Right lobe of liver (tissue), 6 donors: Measurements from ENCODE around the gene BIN1. TPM values are rescaled to one million over a fixed set of nuclear protein-coding genes. Genes with fewer than 3 reads are reported as not detected.

Experiments used
- ATAC-seq, 4 donors: fragments of 200-7000 bp; cut with Tn5 transposase; one replicate each; pipeline ENCODE4 v1.9.1; 2020; ENCODE audit warnings: mild to moderate bottlenecking in 4 of 4, moderate library complexity in 4 of 4
- DNase-seq, 3 donors: peaks; one replicate each; pipeline ENCODE4 v3.0.0-alpha.2; 2020
- H3K27ac ChIP-seq, 3 donors: fragments of 200-600 bp; one replicate each; pipeline ENCODE4 v1.8.0; 2022
- H3K27me3 ChIP-seq, 2 donors: fragments of 200-600 bp; one replicate each; pipeline ENCODE4 v1.8.0; 2022
- H3K36me3 ChIP-seq, 4 donors: fragments of 200-600 bp; sonication (generic) in 1 of 4; one replicate each; pipeline versions ENCODE4 v1.5.1 to v1.8.0; 2017 to 2022; ENCODE audit warnings: control low read depth in 1 of 4
- H3K4me1 ChIP-seq, 4 donors: fragments of 200-600 bp; sonication (generic) in 1 of 4; one replicate each; pipeline versions ENCODE4 v1.5.1 to v1.8.0; 2017 to 2022; ENCODE audit warnings: control low read depth in 1 of 4
- H3K4me3 ChIP-seq, 3 donors: fragments of 200-600 bp; one replicate each; pipeline ENCODE4 v1.8.0; 2022
- H3K9me3 ChIP-seq, 4 donors: fragments of 200-600 bp; sonication (generic) in 1 of 4; one replicate each; pipeline versions ENCODE4 v1.5.1 to v1.8.0; 2017 to 2022; ENCODE audit warnings: control low read depth in 1 of 4
- CTCF ChIP-seq, 4 donors: fragments of 200-600 bp in 3 of 4; fragments of 450-650 bp in 1 of 4; IDR thresholded peaks; one replicate each; pipeline versions ENCODE4 v1.5.1 to v1.8.0; 2016 to 2022; ENCODE audit warnings: antibody characterized with exemption in 4 of 4, mild to moderate bottlenecking in 2 of 4
- POLR2A ChIP-seq: fragments of 450-650 bp; IDR thresholded peaks from one replicate; pipeline ENCODE4 v1.6.1; 2017; ENCODE audit warnings: antibody characterized with exemption, mild to moderate bottlenecking
- WGBS: methylation state at CpG from one replicate; pipeline ENCODE4 v1.1.6; 2018; ENCODE audit warnings: low coverage, low lambda C conversion rate; ENCODE audit not compliant: insufficient coverage; ENCODE audit errors: missing lambda C conversion rate; 5-methylcytosine and 5-hydroxymethylcytosine counted together
- intact Hi-C, 2 donors: fragments of 100-400 bp; cut with DNase I; formaldehyde crosslinking; loops; one replicate each; pipeline versions ENCODE4 v1.11.2 to v1.14.1; 2022
- total RNA-seq, 6 experiments: library from RNA; depleted of rRNA in 2 of 6; stranded (reverse); fragments of >200 nt in 2 of 6; fragmentation: NEBNext Ultra II Directional in 3 of 6; extraction: Animal tissue kit (Norgen Biotek cat#: 25700) in 3 of 6; gene quantifications; one replicate each; pipeline versions ENCODE4 v1.1.0 to v1.2.4, GENCODE V29; 2016 to 2023
- donor health status: DM: no; HTN: yes; CAD: no.
- donor health status: DM: no; HTN: no; CAD: no.
- donor health status: DM: no; HTN: no; CAD: no.
- donor health status: DM: no; HTN: yes; CAD: no.
- donor health status: DM: no; HTN: yes; CAD: no.

The BIN1 gene
- total RNA-seq, 6 experiments from 2014 or later, result 20.4 to 30.8 (median 26.3) TPM

GRCh38 chr2:127065940-127066318, 41.0 kb downstream of the BIN1 start:
- no CpG with 5 or more reads among the region's 5 CpGs for WGBS
- Histone ChIP-seq H3K36me3 (no peaks in the 10 kb centered on the region), H3K27ac (no peak overlapping the region), H3K4me1 (peaks cover 0 to 16% (median 2%) of the 10 kb centered on the region in 4 donors), H3K4me3 (no peak overlapping the region), H3K9me3 (no peaks in the 10 kb centered on the region), H3K27me3 (no peaks in the 10 kb centered on the region)
- ATAC-seq (no peak), DNase-seq (no peak)
- TF ChIP-seq POLR2A, result no peak
- TF ChIP-seq CTCF (IDR thresholded peaks at IDR 0.05), result no peak
- intact Hi-C loops, result no loop called here

GRCh38 chr2:127065299-127065939, 41.5 kb downstream of the BIN1 start:
- no peak for DNase-seq
- Histone ChIP-seq H3K4me3 (no peak overlapping the region), H3K9me3 (no peaks in the 10 kb centered on the region), H3K27me3 (no peaks in the 10 kb centered on the region), H3K27ac (no peak overlapping the region), H3K4me1 (peaks cover 0 to 20% (median 4%) of the 10 kb centered on the region in 4 donors), H3K36me3 (no peaks in the 10 kb centered on the region)
- no peak for TF ChIP-seq CTCF (IDR thresholded peaks at IDR 0.05)
- no peak for TF ChIP-seq POLR2A
- intact Hi-C loops, result no loop called here
- ATAC-seq, result no peak
- no CpG with 5 or more reads among the region's 13 CpGs for WGBS

GRCh38 chr2:127064642-127065250, 42.2 kb downstream of the BIN1 start:
- Histone ChIP-seq H3K27ac (peak overlapping the region in 1 of 3 donors; percentile 22), H3K9me3 (no peaks in the 10 kb centered on the region), H3K4me3 (no peak overlapping the region), H3K4me1 (peaks cover 0 to 20% (median 4%) of the 10 kb centered on the region in 4 donors), H3K36me3 (no peaks in the 10 kb centered on the region), H3K27me3 (no peaks in the 10 kb centered on the region)
- DNase-seq (peak; percentile 66 to 87 (median 78)), ATAC-seq (peak; percentile 40 to 66 (median 50))
- WGBS, result no CpG with 5 or more reads among the region's 17 CpGs
- TF ChIP-seq POLR2A, result no peak
- no peak for TF ChIP-seq CTCF (IDR thresholded peaks at IDR 0.05)
- intact Hi-C loops, result no loop called here

- intact Hi-C loops, result no loop called here
- 80% methylated on average over 1 of the region's 28 CpGs for WGBS
- no peaks in the 10 kb centered on the region for H3K36me3 ChIP-seq
- peaks cover 0 to 20% (median 4%) of the 10 kb centered on the region in 4 donors for H3K4me1 ChIP-seq
- ATAC-seq, result no peak
- no peaks in the 10 kb centered on the region for H3K27me3 ChIP-seq
- DNase-seq, result no peak
- no peaks in the 10 kb centered on the region for H3K9me3 ChIP-seq
- H3K4me3 ChIP-seq, result no peak overlapping the region
- peak overlapping the region in 1 of 3 donors; percentile 22 for H3K27ac ChIP-seq
- no peak for TF ChIP-seq POLR2A
- no peak for TF ChIP-seq CTCF (IDR thresholded peaks at IDR 0.05)
These were observed 43.0 kb downstream of the BIN1 start for GRCh38 chr2:127063701-127064590.
